Measurements from ENCODE around the gene YPEL2.

Gene YPEL2

GRCh38 chr17:59342681-59343131 lies 11.3 kb downstream of the YPEL2 start:
- H3K4me3 ChIP-seq (ENCODE audit: low read length), result no peak overlapping the region
- no peak for TF ChIP-seq ZNF274 (IDR thresholded peaks at IDR 0.05; ENCODE audit: low read depth, low read length)

- no peak for TF ChIP-seq ZNF274 (IDR thresholded peaks at IDR 0.05; ENCODE audit: low read depth, low read length)
- no peak overlapping the region for H3K4me3 ChIP-seq (ENCODE audit: low read length)
These were observed 14.0 kb downstream of the YPEL2 start for GRCh38 chr17:59345476-59345875.

- TF ChIP-seq ZNF274 (IDR thresholded peaks at IDR 0.05; ENCODE audit: low read depth, low read length), result no peak
- H3K4me3 ChIP-seq (ENCODE audit: low read length), result no peak overlapping the region
These were observed 14.9 kb downstream of the YPEL2 start for GRCh38 chr17:59346341-59346740.

- TF ChIP-seq ZNF274 (IDR thresholded peaks at IDR 0.05; ENCODE audit: low read depth, low read length), result no peak
- no peak overlapping the region for H3K4me3 ChIP-seq (ENCODE audit: low read length)
These were observed 15.5 kb downstream of the YPEL2 start for GRCh38 chr17:59346876-59347407.

GRCh38 chr17:59347975-59348391 lies 16.5 kb downstream of the YPEL2 start:
- TF ChIP-seq ZNF274 (IDR thresholded peaks at IDR 0.05; ENCODE audit: low read depth, low read length), result no peak
- H3K4me3 ChIP-seq (ENCODE audit: low read length), result no peak overlapping the region

- TF ChIP-seq ZNF274 (IDR thresholded peaks at IDR 0.05; ENCODE audit: low read depth, low read length), result no peak
- H3K4me3 ChIP-seq (ENCODE audit: low read length), result no peak overlapping the region
These were observed 17.7 kb downstream of the YPEL2 start for GRCh38 chr17:59349178-59349577.

GRCh38 chr17:59353106-59353854 lies 21.8 kb downstream of the YPEL2 start:
- no peak for TF ChIP-seq ZNF274 (IDR thresholded peaks at IDR 0.05; ENCODE audit: low read depth, low read length)
- H3K4me3 ChIP-seq (ENCODE audit: low read length), result no peak overlapping the region

- H3K4me3 ChIP-seq (ENCODE audit: low read length), result no peak overlapping the region
- no peak for TF ChIP-seq ZNF274 (IDR thresholded peaks at IDR 0.05; ENCODE audit: low read depth, low read length)
These were observed 22.7 kb downstream of the YPEL2 start for GRCh38 chr17:59353936-59354755.

- H3K4me3 ChIP-seq (ENCODE audit: low read length), result no peak overlapping the region
- no peak for TF ChIP-seq ZNF274 (IDR thresholded peaks at IDR 0.05; ENCODE audit: low read depth, low read length)
These were observed 23.7 kb downstream of the YPEL2 start for GRCh38 chr17:59355030-59355701.

GRCh38 chr17:59355702-59356325 lies 24.4 kb downstream of the YPEL2 start:
- H3K4me3 ChIP-seq (ENCODE audit: low read length), result no peak overlapping the region
- no peak for TF ChIP-seq ZNF274 (IDR thresholded peaks at IDR 0.05; ENCODE audit: low read depth, low read length)

GRCh38 chr17:59356543-59357218 lies 25.2 kb downstream of the YPEL2 start:
- H3K4me3 ChIP-seq (ENCODE audit: low read length), result no peak overlapping the region
- TF ChIP-seq ZNF274 (IDR thresholded peaks at IDR 0.05; ENCODE audit: low read depth, low read length), result no peak

GRCh38 chr17:59357219-59357697 lies 25.8 kb downstream of the YPEL2 start:
- no peak overlapping the region for H3K4me3 ChIP-seq (ENCODE audit: low read length)
- TF ChIP-seq ZNF274 (IDR thresholded peaks at IDR 0.05; ENCODE audit: low read depth, low read length), result no peak

- no peak overlapping the region for H3K4me3 ChIP-seq (ENCODE audit: low read length)
These were observed 26.5 kb downstream of the YPEL2 start for GRCh38 chr17:59357929-59358328.

More at GRCh38 chr17:59357929-59358328, 26.5 kb downstream of the YPEL2 start:
- no peak for TF ChIP-seq ZNF274 (IDR thresholded peaks at IDR 0.05; ENCODE audit: low read depth, low read length)

Data from GM08714 (cell line).